Trophoblast cell (in vitro differentiated cells and primary cell): ENCODE measurements around the gene MRI1.

Experiments used
- DNase-seq, 2 donors: peaks; one replicate each; pipeline ENCODE4 v3.0.0-alpha.2; 2016
- H2AFZ ChIP-seq: 2 replicates; pipeline ENCODE4 v1.6.1; 2013; ENCODE audit warnings: low read length, moderate library complexity, mild to moderate bottlenecking; ENCODE audit not compliant: insufficient read depth, poor library complexity
- H2AK5ac ChIP-seq: 2 replicates; pipeline ENCODE4 v1.6.1; 2013; ENCODE audit warnings: mild to moderate bottlenecking, low read length
- H2BK120ac ChIP-seq: 2 replicates; pipeline ENCODE4 v1.6.1; 2013; ENCODE audit warnings: low read length, mild to moderate bottlenecking, moderate library complexity; ENCODE audit not compliant: insufficient read depth, poor library complexity
- H2BK12ac ChIP-seq: 2 replicates; pipeline ENCODE4 v1.6.1; 2013; ENCODE audit warnings: mild to moderate bottlenecking, low read length, moderate library complexity
- H2BK5ac ChIP-seq: 2 replicates; pipeline ENCODE4 v1.6.1; 2013; ENCODE audit warnings: low read length, low read depth, moderate library complexity, mild to moderate bottlenecking; ENCODE audit not compliant: poor library complexity
- H3K14ac ChIP-seq: 2 replicates; pipeline ENCODE4 v1.6.1; 2013; ENCODE audit warnings: mild to moderate bottlenecking, low read length
- H3K18ac ChIP-seq: 2 replicates; pipeline ENCODE4 v1.6.1; 2013; ENCODE audit warnings: mild to moderate bottlenecking, low read length
- H3K23ac ChIP-seq: 2 replicates; pipeline ENCODE4 v1.6.1; 2013; ENCODE audit warnings: low read length
- H3K27ac ChIP-seq: 2 replicates; pipeline ENCODE4 v1.5.1; 2013; ENCODE audit warnings: low read depth, mild to moderate bottlenecking, inconsistent platforms, low read length, moderate library complexity
- H3K27me3 ChIP-seq: 2 replicates; pipeline ENCODE4 v1.6.1; 2013; ENCODE audit warnings: inconsistent platforms, mild to moderate bottlenecking, low read length, moderate library complexity; ENCODE audit not compliant: insufficient read depth
- H3K36me3 ChIP-seq, 2 experiments: 1 replicate in 1 of 2; 2 replicates in 1 of 2; pipeline ENCODE4 v1.6.1; 2013; ENCODE audit warnings: low read length in 2 of 2, mild to moderate bottlenecking in 2 of 2, moderate library complexity in 1 of 2; ENCODE audit not compliant: insufficient read depth in 2 of 2, control insufficient read depth in 1 of 2
- H3K4ac ChIP-seq: 2 replicates; pipeline ENCODE4 v1.6.1; 2013; ENCODE audit warnings: low read depth, mild to moderate bottlenecking, low read length, moderate library complexity
- H3K4me1 ChIP-seq, 2 experiments: 1 replicate in 1 of 2; 2 replicates in 1 of 2; pipeline ENCODE4 v1.6.1; 2013; ENCODE audit warnings: low read length in 2 of 2, mild to moderate bottlenecking in 2 of 2, moderate library complexity in 1 of 2; ENCODE audit not compliant: insufficient read depth in 2 of 2, control insufficient read depth in 1 of 2
- H3K4me2 ChIP-seq: 2 replicates; pipeline ENCODE4 v1.6.1; 2013; ENCODE audit warnings: inconsistent platforms, mild to moderate bottlenecking, low read length, moderate library complexity
- H3K4me3 ChIP-seq: 2 replicates; pipeline ENCODE4 v1.5.1; 2013; ENCODE audit warnings: mild to moderate bottlenecking, low read depth, low read length, inconsistent platforms
- H3K79me1 ChIP-seq: one replicate; pipeline ENCODE4 v1.6.1; 2013; ENCODE audit warnings: low read length
- H3K79me2 ChIP-seq: 2 replicates; pipeline ENCODE4 v1.6.1; 2013; ENCODE audit warnings: low read length, mild to moderate bottlenecking; ENCODE audit not compliant: control insufficient read depth, insufficient read depth, poor library complexity
- H3K9ac ChIP-seq: 2 replicates; pipeline ENCODE4 v1.6.1; 2013; ENCODE audit warnings: mild to moderate bottlenecking, low read length
- H3K9me3 ChIP-seq: 2 replicates; pipeline ENCODE4 v1.6.1; 2013; ENCODE audit warnings: low read depth, mild to moderate bottlenecking, control low read depth, inconsistent platforms, low read length; ENCODE audit not compliant: insufficient read depth
- H4K12ac ChIP-seq: 2 replicates; pipeline ENCODE4 v1.6.1; 2013; ENCODE audit warnings: low read depth, mild to moderate bottlenecking, low read length, moderate library complexity
- H4K8ac ChIP-seq: 2 replicates; pipeline ENCODE4 v1.6.1; 2013; ENCODE audit warnings: low read depth, mild to moderate bottlenecking, low read length, moderate library complexity
- H4K91ac ChIP-seq: one replicate; pipeline ENCODE4 v1.6.1; 2013; ENCODE audit warnings: low read depth, mild to moderate bottlenecking, low read length, moderate library complexity
- WGBS: extraction: QIAGEN DNeasy Blood & Tissue Kit; methylation state at CpG from one replicate; pipeline ENCODE4 v1.1.7; 2013; ENCODE audit warnings: missing lambda C conversion rate; ENCODE audit not compliant: insufficient read length, insufficient coverage; ENCODE audit errors: extremely low coverage; 5-methylcytosine and 5-hydroxymethylcytosine counted together

MRI1 gene

DNA sequence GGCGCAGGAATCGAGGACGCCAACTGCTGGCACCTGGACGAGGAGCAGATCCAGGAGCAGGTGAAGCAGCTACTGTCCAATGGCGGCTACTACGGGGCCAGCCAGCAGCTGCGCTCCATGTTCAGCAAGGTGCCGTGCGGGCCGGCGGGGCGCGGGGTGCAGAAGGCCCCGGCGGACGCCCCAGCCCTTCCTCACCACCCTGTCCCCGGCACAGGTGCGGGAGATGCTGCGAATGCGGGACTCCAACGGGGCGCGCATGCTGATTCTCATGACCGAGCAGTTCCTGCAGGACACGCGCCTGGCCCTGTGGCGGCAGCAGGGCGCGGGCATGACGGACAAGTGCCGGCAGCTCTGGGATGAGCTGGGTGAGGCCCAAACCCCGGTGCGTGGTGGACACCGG is 44.5 kb downstream of the MRI1 start:
- H2AK5ac ChIP-seq, result no peak overlapping the region
- no peak overlapping the region for H3K4me3 ChIP-seq
- no peak overlapping the region for H2BK12ac ChIP-seq
- H3K27ac ChIP-seq, result no peak overlapping the region
- no peak overlapping the region for H4K91ac ChIP-seq
- no peak overlapping the region for H3K4ac ChIP-seq
- no peak overlapping the region for H2BK120ac ChIP-seq
- H2AFZ ChIP-seq, result no peak overlapping the region
- no peak overlapping the region for H3K4me2 ChIP-seq
- no peak overlapping the region for H4K8ac ChIP-seq
- H3K9me3 ChIP-seq, result peaks cover 4% of the 10 kb centered on the region
- no peak overlapping the region for H3K14ac ChIP-seq
- H3K9ac ChIP-seq, result no peak overlapping the region
- H2BK5ac ChIP-seq, result no peak overlapping the region
- H3K79me1 ChIP-seq, result no peaks in the 10 kb centered on the region
- H3K18ac ChIP-seq, result no peak overlapping the region
- no peaks in the 10 kb centered on the region for H3K4me1 ChIP-seq
- H3K79me2 ChIP-seq, result no peaks in the 10 kb centered on the region
- H3K36me3 ChIP-seq, result peaks cover 28 to 42% of the 10 kb centered on the region in 2 experiments
- DNase-seq, result no peak
- H3K27me3 ChIP-seq, result no peaks in the 10 kb centered on the region
- WGBS, result no CpG with 5 or more reads among the region's 34 CpGs
- no peak overlapping the region for H3K23ac ChIP-seq
- H4K12ac ChIP-seq, result no peak overlapping the region

DNA sequence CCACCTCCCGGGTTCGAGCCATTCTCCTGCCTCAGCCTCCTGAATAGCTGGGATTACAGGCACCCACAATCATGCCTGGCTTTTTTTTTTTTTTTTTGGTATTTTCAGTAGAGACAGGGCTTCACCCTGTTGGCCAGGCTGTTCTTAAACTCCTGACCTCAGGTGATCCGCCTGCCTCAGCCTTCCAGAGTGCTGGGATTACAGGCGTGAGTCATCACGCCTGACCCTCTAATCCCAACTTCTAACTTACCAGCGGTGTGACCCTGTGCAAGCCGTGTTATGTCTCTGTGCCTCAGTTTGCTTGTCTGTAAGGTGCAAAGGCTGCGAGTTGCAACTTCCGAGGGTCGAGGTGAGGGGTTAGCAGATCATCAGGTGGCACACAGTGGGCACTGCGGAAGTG is 48.2 kb downstream of the MRI1 start:
- H4K91ac ChIP-seq, result no peak overlapping the region
- no peaks in the 10 kb centered on the region for H3K27me3 ChIP-seq
- no peak overlapping the region for H2BK5ac ChIP-seq
- H3K4me1 ChIP-seq, result peaks cover 6% of the 10 kb centered on the region in 2 experiments
- no peak overlapping the region for H3K9ac ChIP-seq
- no peak overlapping the region for H2BK12ac ChIP-seq
- no peak overlapping the region for H3K18ac ChIP-seq
- H3K36me3 ChIP-seq, result peaks cover 32 to 40% of the 10 kb centered on the region in 2 experiments
- DNase-seq, result peak in 1 of 2 donors; percentile 0
- H3K4me2 ChIP-seq, result no peak overlapping the region
- H3K27ac ChIP-seq, result no peak overlapping the region
- H2BK120ac ChIP-seq, result no peak overlapping the region
- H3K79me2 ChIP-seq, result no peaks in the 10 kb centered on the region
- no peak overlapping the region for H3K4ac ChIP-seq
- no peak overlapping the region for H2AFZ ChIP-seq
- WGBS, result no CpG with 5 or more reads among the region's 11 CpGs
- H3K9me3 ChIP-seq, result peaks cover 4% of the 10 kb centered on the region
- no peak overlapping the region for H4K12ac ChIP-seq
- no peak overlapping the region for H4K8ac ChIP-seq
- no peak overlapping the region for H3K14ac ChIP-seq
- H3K23ac ChIP-seq, result no peak overlapping the region
- peaks cover 2% of the 10 kb centered on the region for H3K79me1 ChIP-seq
- H3K4me3 ChIP-seq, result no peak overlapping the region
- no peak overlapping the region for H2AK5ac ChIP-seq

DNA sequence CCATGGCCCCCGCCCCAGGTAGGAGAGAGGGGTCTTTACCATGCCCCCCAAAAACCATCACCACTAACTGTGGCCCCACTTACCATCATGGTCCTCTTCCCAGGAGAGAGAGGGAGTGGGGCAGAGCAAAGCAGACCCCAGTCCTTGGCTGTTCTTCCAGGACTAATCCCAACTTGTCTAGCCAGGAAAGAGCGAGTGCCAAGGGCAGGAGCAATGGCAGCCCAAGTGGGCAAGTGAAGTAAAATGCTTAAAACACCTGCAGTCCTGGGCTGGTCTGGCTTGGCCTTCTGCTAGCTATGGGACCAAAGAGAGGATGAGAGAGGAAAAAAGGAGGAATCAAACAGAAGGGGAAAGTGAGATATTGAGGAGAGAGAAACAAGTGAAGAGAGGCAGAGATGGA is 48.8 kb downstream of the MRI1 start:
- H3K4me1 ChIP-seq, result peaks cover 8 to 9% of the 10 kb centered on the region in 2 experiments
- H3K9me3 ChIP-seq, result peaks cover 5% of the 10 kb centered on the region
- H4K8ac ChIP-seq, result no peak overlapping the region
- no peak overlapping the region for H4K12ac ChIP-seq
- H3K14ac ChIP-seq, result no peak overlapping the region
- H3K23ac ChIP-seq, result no peak overlapping the region
- no peaks in the 10 kb centered on the region for H3K79me2 ChIP-seq
- no peak overlapping the region for H2AK5ac ChIP-seq
- H3K27ac ChIP-seq, result no peak overlapping the region
- H3K18ac ChIP-seq, result no peak overlapping the region
- no peak overlapping the region for H2BK12ac ChIP-seq
- no peak overlapping the region for H2BK5ac ChIP-seq
- H3K4ac ChIP-seq, result no peak overlapping the region
- peaks cover 32 to 36% of the 10 kb centered on the region in 2 experiments for H3K36me3 ChIP-seq
- no peak for DNase-seq
- WGBS, result no CpG with 5 or more reads among the region's 2 CpGs
- H3K27me3 ChIP-seq, result no peaks in the 10 kb centered on the region
- H3K4me2 ChIP-seq, result no peak overlapping the region
- no peak overlapping the region for H3K9ac ChIP-seq
- peaks cover 3% of the 10 kb centered on the region for H3K79me1 ChIP-seq
- H2BK120ac ChIP-seq, result no peak overlapping the region
- H4K91ac ChIP-seq, result no peak overlapping the region
- H2AFZ ChIP-seq, result no peak overlapping the region
- H3K4me3 ChIP-seq, result no peak overlapping the region

DNA sequence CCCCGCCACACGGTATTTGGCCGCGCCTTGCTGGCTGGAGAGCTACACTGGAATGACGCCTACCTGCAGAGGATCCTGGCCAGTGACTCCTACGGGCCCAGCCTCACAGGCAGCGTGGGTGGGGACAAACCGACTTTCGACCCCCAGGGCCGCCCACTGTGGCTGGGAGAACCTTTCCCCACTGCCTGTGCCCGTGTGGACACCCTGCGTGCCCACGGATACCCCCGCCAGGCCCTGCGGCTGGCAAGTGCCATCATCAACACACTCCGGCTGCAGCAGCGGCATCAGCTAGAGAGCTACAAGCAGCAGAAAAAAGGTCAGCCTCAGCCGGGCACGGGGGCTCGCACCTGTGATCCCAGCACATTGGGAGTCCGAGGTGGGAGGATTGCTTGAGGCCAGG is 50.2 kb downstream of the MRI1 start:
- Histone ChIP-seq H3K4me3 (no peak overlapping the region), H3K23ac (no peak overlapping the region), H4K8ac (no peak overlapping the region), H3K9ac (no peak overlapping the region), H2BK5ac (no peak overlapping the region), H3K4ac (no peak overlapping the region), H2AFZ (no peak overlapping the region), H4K91ac (no peak overlapping the region), H3K18ac (no peak overlapping the region), H3K14ac (no peak overlapping the region), H4K12ac (no peak overlapping the region), H3K27me3 (no peaks in the 10 kb centered on the region), H3K4me1 (peaks cover 8 to 9% of the 10 kb centered on the region in 2 experiments), H3K27ac (no peak overlapping the region), H3K9me3 (peaks cover 7% of the 10 kb centered on the region), H3K79me1 (peaks cover 3% of the 10 kb centered on the region), H3K79me2 (no peaks in the 10 kb centered on the region), H3K36me3 (peaks cover 22 to 27% of the 10 kb centered on the region in 2 experiments), H2AK5ac (no peak overlapping the region), H2BK120ac (no peak overlapping the region), H3K4me2 (no peak overlapping the region), H2BK12ac (no peak overlapping the region)
- DNase-seq, result peak in 1 of 2 donors; percentile 3
- WGBS, result no CpG with 5 or more reads among the region's 21 CpGs
